NCI-H446 (cell line): ENCODE data around the gene MCRIP1.
A peak's percentile ranks its signal among the peaks of the same experiment; 100 is the strongest.
"Not testable (repeated sequence)": the region's sequence is repeated elsewhere in the genome, so short reads cannot be mapped to it uniquely, and the experiment has no call there.

ENCODE experiments used
- DNase-seq, 2 experiments: peaks; one replicate each; lab custom pipeline; 2025; lab: John Stamatoyannopoulos, UW

The MCRIP1 gene

GRCh38 chr17:81840826-81841778 is 8.0 kb upstream of the MCRIP1 start:
- no peak for DNase-seq

DNA sequence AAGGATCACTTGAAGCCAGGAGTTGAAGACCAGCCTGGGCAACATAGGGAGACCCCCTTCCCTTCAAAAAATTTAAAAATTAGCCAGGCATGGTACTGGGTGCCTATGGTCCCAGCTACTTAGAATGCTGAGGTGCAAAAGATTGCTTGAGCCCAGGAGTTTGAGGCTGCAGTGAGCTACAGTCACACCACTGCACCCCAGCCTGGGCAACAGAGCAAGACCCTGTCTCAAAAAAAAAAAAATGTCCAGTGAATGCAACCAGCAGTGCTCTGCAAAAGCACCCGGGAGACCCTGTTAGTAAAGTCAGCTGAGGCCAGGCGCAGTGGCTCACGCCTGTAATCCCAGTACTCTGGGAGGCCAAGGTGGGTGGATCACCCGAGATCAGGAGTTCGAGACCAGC is 7.0 kb upstream of the MCRIP1 start:
- not testable (repeated sequence) for DNase-seq

DNA sequence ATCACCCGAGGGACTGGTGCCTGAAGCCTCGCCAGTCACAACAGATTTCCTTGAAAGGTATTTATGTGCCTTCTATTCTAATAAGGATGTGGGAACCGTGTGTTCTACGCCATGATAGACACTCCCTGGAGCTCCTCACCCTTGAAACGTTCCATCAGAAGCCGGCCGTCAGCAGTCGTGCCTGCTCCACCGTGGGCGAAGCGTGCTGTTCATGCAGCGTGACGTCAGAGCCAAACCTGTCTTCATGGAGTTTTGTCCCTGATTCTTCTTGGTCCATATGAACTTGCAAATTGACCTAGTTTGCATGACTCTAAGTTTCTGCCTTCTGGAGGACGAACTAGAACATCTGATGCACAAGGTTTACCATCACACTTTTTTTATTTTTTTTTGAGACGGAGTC is 6.2 kb upstream of the MCRIP1 start:
- DNase-seq: no peak

GRCh38 chr17:81838753-81839255 is 5.7 kb upstream of the MCRIP1 start:
- DNase-seq: no peak

DNA sequence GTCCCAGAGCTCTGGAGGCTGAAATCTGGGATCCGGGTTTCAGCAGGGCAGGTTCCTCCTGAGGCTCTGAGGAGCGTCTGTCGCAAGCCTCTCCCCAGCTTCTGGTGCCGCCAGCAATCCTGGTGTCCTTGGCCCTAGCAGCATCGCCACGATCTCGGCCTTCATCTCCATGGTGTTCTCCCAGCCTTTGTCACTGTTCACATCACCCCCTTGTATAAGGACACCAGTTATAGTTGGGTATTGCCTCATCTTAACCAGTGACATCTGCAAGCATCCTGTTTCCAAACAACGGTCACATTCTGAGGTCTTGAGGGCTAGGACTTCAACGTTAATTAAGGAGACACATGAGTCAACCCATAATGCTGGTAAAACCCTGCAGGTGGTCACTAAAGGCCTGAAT is 4.5 kb upstream of the MCRIP1 start:
- no peak for DNase-seq

DNA sequence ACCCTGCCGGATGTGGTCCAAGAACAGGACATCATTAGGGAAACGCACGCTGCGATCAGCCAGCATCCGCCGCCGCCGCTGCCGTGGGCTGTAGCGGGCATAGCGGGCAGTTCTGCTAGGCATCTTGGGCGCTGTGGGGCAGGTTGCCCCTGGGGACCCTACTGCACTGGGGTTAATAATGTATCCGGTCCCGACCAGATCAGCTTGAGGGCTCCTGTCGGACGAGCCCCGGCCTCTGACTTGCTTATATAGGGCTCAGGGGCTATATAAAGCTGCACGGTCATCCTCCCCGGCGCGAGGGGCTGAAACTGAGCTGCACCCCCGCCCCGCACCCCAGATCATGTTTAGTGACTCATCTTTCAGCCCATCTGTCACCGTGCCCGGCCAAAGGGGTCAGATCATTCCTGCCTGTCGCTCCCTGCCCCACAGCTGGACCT is 1.8 kb upstream of the MCRIP1 start, which contains the start of gene PPP1R27:
TSS of gene PPP1R27 (minus strand) at position 220 of the 437 bp plus-strand sequence. CDS start at position 123, 97 bp downstream.
- no peak for DNase-seq

GRCh38 chr17:81833921-81834830 is 1.1 kb upstream of the MCRIP1 start:
- no peak for DNase-seq

DNA sequence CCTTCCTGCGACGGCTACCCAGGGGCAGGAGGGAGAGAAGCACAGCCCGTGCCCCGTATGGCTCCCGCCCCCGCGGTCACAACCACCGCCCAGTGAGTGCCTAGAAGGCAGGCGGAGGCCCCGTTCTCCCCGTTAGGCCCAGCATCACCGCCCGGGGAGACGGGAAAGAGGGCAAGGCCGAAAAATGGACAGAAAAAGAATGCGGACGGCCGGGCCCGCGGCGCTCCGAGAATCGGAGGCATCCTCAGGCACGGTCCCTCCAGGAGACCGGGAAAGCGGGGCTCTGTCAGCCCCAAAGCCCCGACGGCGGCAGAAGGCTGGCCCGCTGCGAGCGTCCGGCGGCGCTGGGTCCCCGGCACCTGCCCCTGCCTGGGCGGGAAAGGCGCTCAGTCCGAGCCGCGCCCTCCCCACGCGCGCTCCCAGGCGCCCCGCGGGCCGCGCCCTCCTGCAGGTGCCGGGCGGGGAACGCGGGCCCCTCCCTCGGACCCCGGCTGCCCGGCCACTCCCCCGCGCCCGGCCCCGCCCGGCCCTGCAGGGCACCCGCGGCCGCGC is 407 bp downstream of the MCRIP1 start:
- no peak for DNase-seq

- DNase-seq: no peak
Observed at GRCh38 chr17:81831957-81832607, 1.0 kb downstream of the MCRIP1 start.

GRCh38 chr17:81831563-81831956 is 1.5 kb downstream of the MCRIP1 start:
- DNase-seq: no peak

DNA sequence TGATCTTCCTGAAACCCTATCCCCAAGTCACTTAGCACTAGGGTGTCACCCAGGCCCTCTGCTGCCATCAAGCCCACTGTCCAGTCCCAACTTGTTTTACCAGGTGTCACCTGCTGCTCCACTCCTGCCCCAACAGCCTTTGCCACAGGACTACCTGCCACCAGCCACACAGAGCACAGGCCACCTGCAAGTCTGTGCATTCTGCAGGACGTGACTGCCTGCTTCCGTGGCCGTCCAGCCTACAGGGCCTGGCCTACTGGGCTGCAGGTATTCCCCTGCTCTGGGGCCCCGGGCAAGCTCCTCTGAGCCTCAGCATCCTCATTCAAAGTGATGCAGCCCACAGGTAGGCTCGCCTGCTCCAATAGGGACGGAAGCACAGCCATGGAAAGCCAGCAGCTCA is 3.2 kb downstream of the MCRIP1 start:
- DNase-seq: no peak

DNA sequence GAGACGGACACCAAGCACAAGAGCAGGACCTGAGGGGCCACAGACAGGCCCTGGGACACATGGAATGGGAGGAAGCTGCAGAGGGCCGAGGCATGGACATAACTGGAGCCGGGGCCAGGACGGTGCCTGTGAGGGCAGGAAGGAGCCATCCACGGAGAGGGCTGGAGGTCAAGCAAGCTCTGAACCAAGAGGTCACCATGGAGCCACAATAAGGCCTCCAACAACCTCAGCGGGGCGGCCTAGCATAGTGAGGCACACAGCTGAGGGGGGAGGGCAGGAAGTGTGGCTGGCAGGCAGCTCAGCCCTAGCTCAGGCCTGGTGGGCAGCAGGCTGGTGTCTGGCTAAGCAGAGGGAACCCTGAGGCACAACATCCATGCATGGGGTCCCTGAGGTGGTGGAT is 4.4 kb downstream of the MCRIP1 start:
- DNase-seq: no peak

DNA sequence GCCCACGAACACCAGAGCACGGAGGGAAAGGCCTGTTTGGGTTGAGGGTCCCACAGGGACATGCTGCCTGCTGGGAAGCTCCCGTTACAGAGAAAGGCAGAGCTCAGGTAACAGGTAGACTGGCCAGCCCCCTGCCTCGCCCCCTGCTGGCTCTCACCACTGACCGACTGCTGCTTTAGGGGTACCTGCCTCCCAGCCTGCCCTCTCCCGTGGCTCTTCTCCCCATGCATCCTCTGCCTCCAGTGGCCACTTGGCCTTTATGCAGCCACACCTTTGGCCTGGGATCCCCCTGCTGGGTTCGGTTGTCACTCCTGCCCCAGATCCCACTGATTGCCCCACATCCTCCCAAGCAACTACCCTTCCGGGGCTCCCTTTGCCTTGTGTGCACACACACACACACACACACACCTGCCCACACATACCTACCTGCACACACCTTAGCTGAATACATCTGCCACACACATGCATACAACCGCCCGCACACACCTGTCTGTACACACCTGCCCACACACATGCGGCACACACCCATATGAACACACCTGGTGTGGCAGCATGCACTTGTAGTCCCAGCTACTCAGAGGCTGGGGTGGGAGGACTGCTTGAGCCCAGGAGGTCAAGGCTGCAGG is 7.1 kb downstream of the MCRIP1 start:
- no peak for DNase-seq

- no peak for DNase-seq
Observed at GRCh38 chr17:81824595-81824994, 8.5 kb downstream of the MCRIP1 start.

- DNase-seq: no peak
Observed at GRCh38 chr17:81823820-81824550, 9.1 kb downstream of the MCRIP1 start.

- no peak for DNase-seq
Observed at GRCh38 chr17:81822996-81823819, 9.9 kb downstream of the MCRIP1 start.

DNA sequence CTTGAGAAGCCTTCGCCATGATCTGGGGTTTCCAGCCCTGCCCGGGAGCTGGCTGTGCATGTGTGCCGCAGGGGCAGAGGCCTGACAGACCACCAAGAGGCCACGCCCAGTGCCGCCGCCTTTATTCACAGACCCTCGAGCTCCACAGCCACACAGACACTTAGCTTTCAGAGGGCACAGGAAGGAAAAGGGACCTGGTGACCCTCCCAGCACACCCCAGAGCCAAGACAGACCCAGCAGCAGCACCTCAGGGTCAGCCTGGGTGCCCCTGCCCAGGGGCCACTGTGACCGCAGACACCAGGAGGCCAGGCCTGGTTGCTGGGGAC is 10.8 kb downstream of the MCRIP1 start:
- no peak for DNase-seq

DNA sequence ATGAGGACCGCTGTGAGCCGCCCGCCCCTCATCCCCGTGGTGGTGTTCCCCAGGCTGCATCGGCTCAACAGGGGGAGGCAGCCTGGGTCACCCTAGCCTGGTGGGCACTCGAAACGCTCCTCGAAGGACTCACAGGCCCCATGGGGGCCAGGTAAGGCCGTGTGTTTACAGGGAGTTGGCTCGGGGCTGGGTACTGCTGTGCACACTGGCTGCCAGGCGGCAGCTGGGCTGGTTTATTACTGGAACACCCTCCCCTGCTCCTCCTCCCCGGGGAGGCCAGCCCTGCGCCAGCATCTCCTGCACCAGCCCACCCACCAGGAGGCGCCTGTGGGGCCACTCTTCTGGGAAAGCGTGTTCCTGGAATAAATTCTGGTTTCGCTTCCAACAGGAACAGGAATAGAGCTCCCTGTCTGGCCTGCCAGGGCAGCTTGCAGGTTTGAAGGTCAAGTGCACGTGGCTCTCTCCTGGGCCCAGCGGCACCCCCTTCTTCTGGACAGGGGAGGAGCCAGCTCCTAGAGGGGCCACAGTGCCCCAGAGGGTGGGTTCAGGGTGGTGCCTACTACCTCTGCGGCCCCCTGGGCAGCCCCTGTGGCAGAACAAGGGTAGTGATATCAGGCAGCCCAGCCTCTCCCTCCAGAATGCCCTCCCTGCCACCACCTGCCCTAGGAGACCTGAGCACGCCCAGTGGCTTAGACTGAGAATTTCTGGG is 11.3 kb downstream of the MCRIP1 start:
- DNase-seq: peak; percentile 37 to 81

DNA sequence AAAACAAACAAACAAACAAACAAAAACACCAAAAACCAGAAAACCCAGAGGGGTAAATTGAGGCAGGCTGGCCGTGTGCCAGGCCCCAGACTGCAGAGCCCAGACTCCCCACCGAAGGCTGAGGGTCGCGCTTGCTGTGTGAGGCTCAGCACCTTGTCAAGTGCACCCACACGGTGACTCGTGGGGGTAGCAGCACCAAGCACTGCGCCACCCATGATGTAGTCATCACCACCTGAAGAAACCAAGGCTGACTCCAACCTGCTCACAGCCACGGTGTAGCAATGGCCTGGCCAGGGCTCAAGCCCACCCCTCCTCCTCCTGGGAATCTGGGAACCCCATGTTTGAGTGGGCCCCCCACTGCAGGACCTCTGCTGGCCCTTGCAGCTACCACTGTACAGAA is 11.9 kb downstream of the MCRIP1 start:
- DNase-seq: no peak
